GM12878 (cell line): ENCODE data around the gene ZNF428.

Source experiments
- CTCF ChIP-seq, 3 experiments: IDR thresholded peaks in 2 of 3; conservative IDR thresholded peaks in 1 of 3; 2 replicates each; pipeline ENCODE4 v1.5.1; 2011; ENCODE audit warnings: low read depth in 3 of 3, low read length in 3 of 3, mild to moderate bottlenecking in 3 of 3, control low read depth in 2 of 3, moderate library complexity in 2 of 3, inconsistent platforms in 1 of 3, mixed read lengths in 1 of 3; ENCODE audit not compliant: control insufficient read depth in 2 of 3, insufficient read depth in 1 of 3; ENCODE audit errors: extremely low read depth in 1 of 3
- EP300 ChIP-seq, 2 experiments: fragments of 150-350 bp in 1 of 2; IDR thresholded peaks; 2 replicates each; pipeline ENCODE4 v1.6.1; 2011 to 2012; ENCODE audit warnings: low read depth in 2 of 2, low read length in 2 of 2, borderline replicate concordance in 1 of 2, improper control_type of control experiment in 1 of 2, inconsistent platforms in 1 of 2; ENCODE audit not compliant: control insufficient read depth in 1 of 2
- ETV6 ChIP-seq, 2 experiments: fragments of 450-650 bp in 1 of 2; IDR thresholded peaks in 1 of 2; conservative IDR thresholded peaks in 1 of 2; 2 replicates each; pipeline ENCODE4 v1.6.1; 2014; ENCODE audit warnings: antibody characterized with exemption in 1 of 2, borderline replicate concordance in 1 of 2, low read depth in 1 of 2, mild to moderate bottlenecking in 1 of 2, moderate library complexity in 1 of 2
- MXI1 ChIP-seq: fragments of 150-350 bp; IDR thresholded peaks from 2 replicates; pipeline ENCODE4 v1.6.1; 2011; ENCODE audit warnings: low read depth, mild to moderate bottlenecking, inconsistent platforms, low read length, improper control_type of control experiment
- MYC ChIP-seq: IDR thresholded peaks from 2 replicates; pipeline ENCODE4 v1.6.1; 2011; ENCODE audit warnings: mild to moderate bottlenecking, low read length, moderate library complexity, inconsistent platforms; ENCODE audit not compliant: insufficient read depth, insufficient replicate concordance, insufficient read length, severe bottlenecking
- RAD21 ChIP-seq: IDR thresholded peaks from 2 replicates; pipeline ENCODE4 v1.6.1; 2011; ENCODE audit warnings: mild to moderate bottlenecking, low read depth, low read length, moderate library complexity; ENCODE audit not compliant: insufficient read depth
- TARDBP ChIP-seq: IDR thresholded peaks from 2 replicates; pipeline ENCODE4 v1.6.1; 2016; ENCODE audit warnings: borderline replicate concordance
- TF ChIP-seq, protein P1 (sequence below): fragments of 450-650 bp; IDR thresholded peaks from 2 replicates; pipeline ENCODE4 v1.6.1; 2018; ENCODE audit warnings: borderline replicate concordance, mild to moderate bottlenecking; ENCODE audit not compliant: partially characterized antibody
- TF ChIP-seq, protein P2 (sequence below): IDR thresholded peaks from 2 replicates; pipeline ENCODE4 v1.6.1; 2011; ENCODE audit warnings: low read depth, low read length, improper control_type of control experiment, borderline replicate concordance

GRCh38 chr19:43660301-43660970 is 41.0 kb upstream of the ZNF428 start:
- TF ChIP-seq ETV6 (conservative IDR thresholded peaks at IDR 0.05 in 1 of 2, IDR thresholded peaks at IDR 0.05 in 1 of 2; ENCODE audit: borderline replicate concordance in 1 of 2, low read depth in 1 of 2) (no peak), TARDBP (no peak), MXI1 (no peak), RAD21 (no peak), CTCF (IDR thresholded peaks at IDR 0.05 in 2 of 3, conservative IDR thresholded peaks at IDR 0.05 in 1 of 3; ENCODE audit: control insufficient read depth in 2 of 3, extremely low read depth in 1 of 3, insufficient read depth in 1 of 3, low read depth in 3 of 3, low read length in 3 of 3) (no peak), EP300 (IDR thresholded peaks at IDR 0.05; ENCODE audit: borderline replicate concordance in 1 of 2, control insufficient read depth in 1 of 2, low read depth in 2 of 2, low read length in 2 of 2) (no peak), MYC (no peak)
- TF ChIP-seq, protein P1, sequence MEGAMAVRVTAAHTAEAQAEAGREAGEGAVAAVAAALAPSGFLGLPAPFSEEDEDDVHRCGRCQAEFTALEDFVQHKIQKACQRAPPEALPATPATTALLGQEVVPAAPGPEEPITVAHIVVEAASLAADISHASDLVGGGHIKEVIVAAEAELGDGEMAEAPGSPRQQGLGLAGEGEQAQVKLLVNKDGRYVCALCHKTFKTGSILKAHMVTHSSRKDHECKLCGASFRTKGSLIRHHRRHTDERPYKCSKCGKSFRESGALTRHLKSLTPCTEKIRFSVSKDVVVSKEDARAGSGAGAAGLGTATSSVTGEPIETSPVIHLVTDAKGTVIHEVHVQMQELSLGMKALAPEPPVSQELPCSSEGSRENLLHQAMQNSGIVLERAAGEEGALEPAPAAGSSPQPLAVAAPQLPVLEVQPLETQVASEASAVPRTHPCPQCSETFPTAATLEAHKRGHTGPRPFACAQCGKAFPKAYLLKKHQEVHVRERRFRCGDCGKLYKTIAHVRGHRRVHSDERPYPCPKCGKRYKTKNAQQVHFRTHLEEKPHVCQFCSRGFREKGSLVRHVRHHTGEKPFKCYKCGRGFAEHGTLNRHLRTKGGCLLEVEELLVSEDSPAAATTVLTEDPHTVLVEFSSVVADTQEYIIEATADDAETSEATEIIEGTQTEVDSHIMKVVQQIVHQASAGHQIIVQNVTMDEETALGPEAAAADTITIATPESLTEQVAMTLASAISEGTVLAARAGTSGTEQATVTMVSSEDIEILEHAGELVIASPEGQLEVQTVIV, result no peak
- TF ChIP-seq, protein P2, sequence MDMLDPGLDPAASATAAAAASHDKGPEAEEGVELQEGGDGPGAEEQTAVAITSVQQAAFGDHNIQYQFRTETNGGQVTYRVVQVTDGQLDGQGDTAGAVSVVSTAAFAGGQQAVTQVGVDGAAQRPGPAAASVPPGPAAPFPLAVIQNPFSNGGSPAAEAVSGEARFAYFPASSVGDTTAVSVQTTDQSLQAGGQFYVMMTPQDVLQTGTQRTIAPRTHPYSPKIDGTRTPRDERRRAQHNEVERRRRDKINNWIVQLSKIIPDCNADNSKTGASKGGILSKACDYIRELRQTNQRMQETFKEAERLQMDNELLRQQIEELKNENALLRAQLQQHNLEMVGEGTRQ, result no peak
